NB4 (cell line): ENCODE results near the gene FUT8.

Experiments used
- DNase-seq: peaks from one replicate; pipeline ENCODE4 v3.0.0; 2010; ENCODE audit warnings: low read depth
- H3K4me3 ChIP-seq: one replicate; pipeline ENCODE4 v1.5.1; 2011; ENCODE audit warnings: mild to moderate bottlenecking, low read depth, low read length, moderate library complexity
- CTCF ChIP-seq: IDR thresholded peaks from one replicate; pipeline ENCODE4 v1.5.1; 2012; ENCODE audit warnings: low read depth, low read length
- MYC ChIP-seq: IDR thresholded peaks from 2 replicates; pipeline ENCODE4 v1.6.1; 2011; ENCODE audit warnings: low read depth, low read length
- POLR2A ChIP-seq: IDR thresholded peaks from 2 replicates; pipeline ENCODE4 v1.6.1; 2011; ENCODE audit warnings: mild to moderate bottlenecking; ENCODE audit not compliant: insufficient read length; ENCODE audit errors: extremely low read depth
- TF ChIP-seq, protein P1 (sequence below): IDR thresholded peaks from 2 replicates; pipeline ENCODE4 v1.6.1; 2011; ENCODE audit warnings: low read depth, low read length

FUT8 gene

GRCh38 chr14:65392296-65392695 lies 20.2 kb upstream of the FUT8 start:
- H3K4me3 ChIP-seq = no peak overlapping the region
- DNase-seq = no peak
- TF ChIP-seq MYC (no peak), CTCF (no peak), POLR2A (no peak)

DNA sequence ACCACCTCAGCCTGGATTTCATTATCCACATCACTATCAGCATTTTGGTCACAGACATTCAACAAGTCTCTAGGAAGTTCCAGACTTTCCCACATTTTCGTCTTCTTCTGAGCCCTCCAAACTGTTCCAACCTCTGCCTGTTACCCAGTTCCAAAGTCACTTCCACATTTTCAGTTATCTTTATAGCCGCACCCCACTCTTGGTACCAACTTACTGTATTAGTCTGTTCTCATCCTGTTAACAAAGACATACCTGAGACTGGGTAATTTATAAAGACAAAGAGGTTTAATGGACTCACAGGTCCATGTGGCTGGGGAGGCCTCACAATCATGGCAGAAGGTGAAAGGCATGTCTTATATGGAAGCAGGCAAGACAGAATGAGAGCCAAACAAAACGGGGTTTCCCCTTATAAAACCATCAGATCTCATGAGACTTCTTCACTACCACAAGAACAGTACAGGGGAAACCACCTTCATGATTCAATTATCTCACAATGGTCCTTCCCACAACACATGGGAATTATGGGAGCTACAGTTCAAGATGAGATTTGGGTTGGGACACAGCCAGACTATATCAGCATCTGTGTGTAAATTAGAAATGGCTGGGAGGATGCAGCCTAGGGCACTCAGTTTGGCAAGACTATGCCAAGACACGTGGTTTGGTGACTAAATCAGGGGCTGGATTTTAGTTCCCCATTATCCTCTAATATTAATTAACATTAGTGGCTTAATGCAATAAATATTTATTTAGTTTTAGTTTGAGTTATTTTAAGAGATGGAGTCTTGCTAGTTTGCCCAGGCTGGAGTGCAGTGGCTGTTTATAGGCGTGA lies 16.2 kb upstream of the FUT8 start:
- no peak for TF ChIP-seq CTCF
- no peak for TF ChIP-seq MYC
- no peak for TF ChIP-seq POLR2A
- TF ChIP-seq, protein P1, sequence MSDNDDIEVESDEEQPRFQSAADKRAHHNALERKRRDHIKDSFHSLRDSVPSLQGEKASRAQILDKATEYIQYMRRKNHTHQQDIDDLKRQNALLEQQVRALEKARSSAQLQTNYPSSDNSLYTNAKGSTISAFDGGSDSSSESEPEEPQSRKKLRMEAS = no peak
- no peak for DNase-seq
- no peak overlapping the region for H3K4me3 ChIP-seq

- TF ChIP-seq, protein P1 = no peak
- TF ChIP-seq MYC (no peak), POLR2A (no peak), CTCF (no peak)
- DNase-seq = peak; percentile 10
- H3K4me3 ChIP-seq = no peak overlapping the region
Observed at GRCh38 chr14:65403231-65403630, 9.3 kb upstream of the FUT8 start.

GRCh38 chr14:65408113-65408512 lies 4.4 kb upstream of the FUT8 start:
- DNase-seq = no peak
- no peak overlapping the region for H3K4me3 ChIP-seq
- no peak for TF ChIP-seq MYC
- no peak for TF ChIP-seq CTCF
- TF ChIP-seq, protein P1 = no peak
- TF ChIP-seq POLR2A = no peak

- TF ChIP-seq, protein P1 = no peak
- no peak for TF ChIP-seq POLR2A
- TF ChIP-seq CTCF = no peak
- no peak for TF ChIP-seq MYC
- no peak overlapping the region for H3K4me3 ChIP-seq
- DNase-seq = no peak
Observed at GRCh38 chr14:65410640-65411039, 1.9 kb upstream of the FUT8 start.

GRCh38 chr14:65411656-65412031 lies 886 bp upstream of the FUT8 start:
- peak; percentile 89 for DNase-seq
- H3K4me3 ChIP-seq = peak overlapping the region; percentile 76
- TF ChIP-seq CTCF (no peak), POLR2A (peak; percentile 57)
